ENCODE data around the gene YLPM1.
A peak's percentile ranks its signal among the peaks of the same experiment; 100 is the strongest.
"Not testable (repeated sequence)": the region's sequence is repeated elsewhere in the genome, so short reads cannot be mapped to it uniquely, and the experiment has no call there.

The YLPM1 gene, protein sequence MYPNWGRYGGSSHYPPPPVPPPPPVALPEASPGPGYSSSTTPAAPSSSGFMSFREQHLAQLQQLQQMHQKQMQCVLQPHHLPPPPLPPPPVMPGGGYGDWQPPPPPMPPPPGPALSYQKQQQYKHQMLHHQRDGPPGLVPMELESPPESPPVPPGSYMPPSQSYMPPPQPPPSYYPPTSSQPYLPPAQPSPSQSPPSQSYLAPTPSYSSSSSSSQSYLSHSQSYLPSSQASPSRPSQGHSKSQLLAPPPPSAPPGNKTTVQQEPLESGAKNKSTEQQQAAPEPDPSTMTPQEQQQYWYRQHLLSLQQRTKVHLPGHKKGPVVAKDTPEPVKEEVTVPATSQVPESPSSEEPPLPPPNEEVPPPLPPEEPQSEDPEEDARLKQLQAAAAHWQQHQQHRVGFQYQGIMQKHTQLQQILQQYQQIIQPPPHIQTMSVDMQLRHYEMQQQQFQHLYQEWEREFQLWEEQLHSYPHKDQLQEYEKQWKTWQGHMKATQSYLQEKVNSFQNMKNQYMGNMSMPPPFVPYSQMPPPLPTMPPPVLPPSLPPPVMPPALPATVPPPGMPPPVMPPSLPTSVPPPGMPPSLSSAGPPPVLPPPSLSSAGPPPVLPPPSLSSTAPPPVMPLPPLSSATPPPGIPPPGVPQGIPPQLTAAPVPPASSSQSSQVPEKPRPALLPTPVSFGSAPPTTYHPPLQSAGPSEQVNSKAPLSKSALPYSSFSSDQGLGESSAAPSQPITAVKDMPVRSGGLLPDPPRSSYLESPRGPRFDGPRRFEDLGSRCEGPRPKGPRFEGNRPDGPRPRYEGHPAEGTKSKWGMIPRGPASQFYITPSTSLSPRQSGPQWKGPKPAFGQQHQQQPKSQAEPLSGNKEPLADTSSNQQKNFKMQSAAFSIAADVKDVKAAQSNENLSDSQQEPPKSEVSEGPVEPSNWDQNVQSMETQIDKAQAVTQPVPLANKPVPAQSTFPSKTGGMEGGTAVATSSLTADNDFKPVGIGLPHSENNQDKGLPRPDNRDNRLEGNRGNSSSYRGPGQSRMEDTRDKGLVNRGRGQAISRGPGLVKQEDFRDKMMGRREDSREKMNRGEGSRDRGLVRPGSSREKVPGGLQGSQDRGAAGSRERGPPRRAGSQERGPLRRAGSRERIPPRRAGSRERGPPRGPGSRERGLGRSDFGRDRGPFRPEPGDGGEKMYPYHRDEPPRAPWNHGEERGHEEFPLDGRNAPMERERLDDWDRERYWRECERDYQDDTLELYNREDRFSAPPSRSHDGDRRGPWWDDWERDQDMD (N-terminal part only)

GRCh38 chr14:74762917-74763802, at the start of gene YLPM1:
Gene YLPM1, plus strand, starts transcription at chr14:74763316. Its CDS starts 174 bp downstream, at chr14:74763490.
- DNase-seq, result peak; percentile 98

DNA sequence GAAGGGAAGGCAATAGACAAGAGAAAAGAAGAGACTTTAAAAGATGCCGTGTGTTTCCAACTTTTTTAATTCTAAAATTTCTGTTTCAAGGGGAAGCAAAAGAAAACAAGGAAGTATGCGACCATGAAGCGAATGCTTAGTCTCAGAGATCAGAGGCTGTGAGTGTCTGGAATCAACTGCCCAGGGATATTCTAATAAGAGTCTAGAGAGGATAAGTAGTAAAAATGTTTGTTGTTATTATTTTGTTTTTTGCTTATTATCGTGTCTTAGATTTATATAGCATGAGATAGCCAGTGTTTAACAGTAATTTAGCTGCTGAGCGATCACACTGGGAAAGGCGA, 49.8 kb upstream of the YLPM1 start:
- DNase-seq, result no peak

- no peak for DNase-seq
Observed at GRCh38 chr14:74720526-74720925, 42.6 kb upstream of the YLPM1 start.

GRCh38 chr14:74723134-74723533, 40.0 kb upstream of the YLPM1 start:
- no peak for DNase-seq

- DNase-seq, result no peak
Observed at GRCh38 chr14:74732387-74732786, 30.7 kb upstream of the YLPM1 start.

- DNase-seq, result no peak
Observed at GRCh38 chr14:74733221-74733620, 29.9 kb upstream of the YLPM1 start.

DNA sequence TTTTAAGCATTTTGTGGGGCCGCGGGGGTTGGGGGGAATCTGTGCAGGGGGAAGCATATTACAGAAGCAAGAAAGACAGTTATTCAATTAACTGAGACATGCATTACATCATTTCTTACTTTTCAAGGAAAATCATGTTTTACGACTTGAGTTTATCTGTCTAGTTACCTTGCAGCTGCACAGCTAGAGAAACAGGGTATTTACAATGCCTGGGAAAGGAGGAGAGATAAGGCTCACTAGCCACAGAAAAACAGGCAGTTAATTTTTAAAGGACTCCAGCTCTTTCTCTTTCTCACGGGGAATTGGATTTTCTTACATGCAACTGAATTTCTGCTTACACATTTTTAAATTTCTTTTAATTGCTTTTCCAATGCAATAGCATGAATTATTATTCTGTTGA, 28.0 kb upstream of the YLPM1 start:
- no peak for DNase-seq

DNA sequence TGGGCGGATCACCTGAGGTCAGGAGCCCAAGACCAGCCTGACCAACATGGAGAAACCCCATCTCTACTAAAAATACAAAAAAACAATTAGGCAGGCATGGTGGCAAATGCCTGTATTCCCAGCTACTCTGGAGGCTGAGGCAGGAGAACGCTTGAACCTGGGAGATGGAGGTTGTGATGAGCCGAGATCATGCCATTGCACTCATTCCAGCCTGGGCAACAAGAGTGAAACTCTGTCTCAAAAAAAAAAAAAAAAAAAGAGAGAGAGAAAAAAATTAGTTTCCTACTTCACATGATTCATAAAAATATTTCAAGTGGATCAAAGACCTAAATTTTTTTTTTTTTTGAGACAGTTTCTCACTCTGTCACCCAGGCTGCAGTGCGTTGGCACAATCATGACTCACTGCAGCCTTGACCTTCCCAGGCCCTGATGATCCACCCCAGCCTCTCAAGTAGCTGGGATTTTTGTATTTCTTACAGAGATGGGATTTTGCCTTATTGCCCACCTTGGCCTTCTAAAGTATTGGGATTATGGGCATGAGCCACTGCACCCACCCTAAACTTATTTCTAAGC, 25.3 kb upstream of the YLPM1 start:
- no peak for DNase-seq

DNA sequence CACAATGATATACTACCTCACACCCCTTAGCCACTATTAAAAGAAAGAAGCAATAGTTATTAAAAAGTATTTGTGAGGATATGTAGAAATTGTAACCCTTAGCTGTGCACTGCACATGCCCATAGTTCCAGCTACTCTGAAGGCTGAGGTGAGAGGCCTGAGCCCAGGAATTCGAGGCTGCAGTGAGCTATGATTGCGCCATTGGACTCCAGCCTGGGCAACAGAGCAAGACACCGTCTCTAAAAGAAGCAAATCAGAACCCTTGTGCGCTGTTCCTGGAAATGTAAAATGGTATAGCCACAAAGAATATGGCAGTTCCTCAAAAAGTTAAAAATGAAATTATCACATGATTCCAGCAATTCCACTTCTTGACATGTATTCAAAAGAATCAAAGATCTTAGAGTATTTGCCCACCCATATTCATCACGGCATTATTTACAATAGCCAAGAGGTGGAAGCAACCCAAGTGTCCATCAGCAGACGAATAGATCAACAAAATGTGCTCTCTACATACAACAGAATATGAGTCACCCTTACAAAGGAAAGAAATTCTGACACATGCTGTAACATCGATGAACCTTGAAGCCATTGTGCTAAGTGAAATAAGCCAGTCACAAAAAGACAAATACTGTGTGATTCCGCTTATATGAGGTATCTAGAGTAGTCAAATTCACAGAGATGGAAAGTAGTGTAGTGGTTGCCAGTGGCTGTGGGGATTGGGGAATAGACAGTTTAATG, 23.7 kb upstream of the YLPM1 start:
- no peak for DNase-seq

GRCh38 chr14:74747237-74747636, 15.9 kb upstream of the YLPM1 start:
- no peak for DNase-seq

DNA sequence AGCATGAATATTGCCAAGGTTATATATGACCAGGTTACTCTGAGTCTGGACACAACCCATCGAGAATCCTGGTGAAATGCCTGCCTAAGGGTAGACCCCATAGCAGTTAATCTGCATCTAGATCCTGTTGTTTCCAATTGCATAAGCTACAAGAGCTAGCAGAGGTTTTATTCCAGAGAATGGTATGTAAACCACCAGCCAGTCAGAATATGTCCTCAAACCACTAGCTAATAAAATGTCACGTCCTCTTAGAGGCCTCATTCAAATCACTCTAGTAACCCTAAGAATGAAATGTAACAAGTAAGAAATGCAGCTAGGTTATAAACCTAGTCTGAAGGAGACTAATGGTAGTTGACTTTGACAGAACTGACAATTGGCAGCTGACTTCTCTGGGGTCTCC, 9.0 kb upstream of the YLPM1 start:
- DNase-seq, result no peak

DNA sequence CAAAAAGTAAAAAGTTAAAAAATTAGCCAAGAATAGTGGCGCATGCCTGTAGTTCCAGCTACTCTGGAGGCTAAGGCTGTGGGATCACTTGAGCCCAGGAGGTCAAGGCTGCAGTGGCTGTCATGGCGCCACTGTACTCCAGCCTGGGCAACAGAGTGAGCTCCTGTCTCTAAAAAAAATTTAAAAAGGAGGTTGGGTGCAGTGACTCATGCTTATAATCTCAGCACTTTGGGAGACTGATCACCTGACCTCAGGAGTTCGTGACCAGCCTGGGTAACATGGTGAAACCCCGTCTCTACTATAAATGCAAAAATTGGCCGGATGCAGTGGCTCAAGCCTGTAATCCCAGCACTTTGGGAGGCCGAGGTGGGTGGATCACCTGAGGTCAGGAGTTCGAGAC, 8.2 kb upstream of the YLPM1 start:
- DNase-seq, result no peak

DNA sequence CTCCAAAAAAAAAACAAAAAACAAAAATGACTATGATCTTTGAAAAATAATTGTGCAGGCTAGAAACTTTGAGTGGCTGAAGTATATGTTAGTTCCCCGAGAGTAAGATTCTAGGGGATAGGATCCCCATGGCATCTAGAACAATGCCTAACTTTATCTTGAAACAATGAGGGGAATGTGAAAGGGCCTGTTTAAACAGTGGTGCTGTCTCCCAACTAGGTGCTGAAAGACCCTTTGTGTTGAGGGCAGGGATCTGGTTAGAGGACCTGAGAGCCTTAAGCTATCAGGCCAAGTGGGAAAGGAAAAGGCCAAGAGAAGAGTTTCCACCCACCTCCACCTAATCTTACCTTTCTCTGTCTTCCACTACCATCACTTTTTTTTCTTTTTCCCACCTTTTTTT, 6.8 kb upstream of the YLPM1 start:
- DNase-seq, result no peak

GRCh38 chr14:74758505-74758904, 4.6 kb upstream of the YLPM1 start:
- DNase-seq, result not testable (repeated sequence)

DNA sequence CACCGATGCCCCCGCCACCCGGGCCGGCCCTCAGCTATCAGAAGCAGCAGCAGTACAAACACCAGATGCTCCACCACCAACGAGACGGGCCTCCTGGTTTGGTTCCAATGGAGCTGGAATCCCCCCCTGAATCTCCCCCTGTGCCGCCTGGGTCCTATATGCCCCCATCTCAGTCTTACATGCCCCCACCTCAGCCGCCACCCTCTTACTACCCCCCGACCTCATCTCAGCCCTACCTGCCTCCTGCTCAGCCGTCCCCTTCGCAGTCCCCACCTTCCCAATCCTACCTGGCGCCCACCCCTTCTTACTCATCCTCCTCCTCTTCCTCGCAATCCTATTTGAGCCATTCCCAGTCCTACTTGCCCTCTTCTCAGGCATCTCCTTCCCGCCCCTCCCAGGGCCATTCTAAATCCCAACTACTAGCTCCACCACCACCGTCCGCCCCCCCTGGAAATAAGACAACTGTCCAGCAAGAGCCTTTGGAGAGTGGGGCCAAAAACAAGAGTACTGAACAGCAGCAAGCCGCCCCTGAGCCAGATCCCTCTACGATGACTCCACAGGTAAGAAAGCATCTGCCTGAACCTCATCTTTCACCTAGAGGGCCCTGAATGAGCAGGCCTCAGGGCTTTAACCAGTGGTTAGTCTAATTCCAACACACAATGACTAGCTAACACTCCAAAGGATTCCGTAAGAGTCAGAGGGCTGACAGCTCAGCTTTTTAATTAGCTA, 851 bp downstream of the YLPM1 start:
- DNase-seq, result no peak

GRCh38 chr14:74765721-74766120, 2.6 kb downstream of the YLPM1 start:
- DNase-seq, result no peak

DNA sequence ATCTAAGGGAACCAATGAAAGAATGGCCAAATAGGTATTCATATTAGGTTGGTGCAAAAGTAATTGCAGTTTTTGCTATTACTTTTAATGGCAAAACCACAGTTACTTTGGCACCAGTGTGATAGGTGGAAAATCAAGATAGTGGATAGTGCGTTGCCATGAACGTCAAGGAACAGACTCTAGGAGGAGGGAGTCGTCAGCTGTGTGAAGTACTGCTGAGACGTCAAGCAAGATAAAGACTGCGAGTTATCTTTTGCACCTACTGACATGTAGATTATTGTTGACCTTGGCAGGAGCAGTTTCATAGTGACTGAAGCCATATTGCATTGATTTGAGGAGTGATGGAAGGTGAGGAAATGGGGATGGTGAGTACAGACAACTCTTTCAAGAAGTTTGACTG, 8.3 kb downstream of the YLPM1 start:
- DNase-seq, result no peak

DNA sequence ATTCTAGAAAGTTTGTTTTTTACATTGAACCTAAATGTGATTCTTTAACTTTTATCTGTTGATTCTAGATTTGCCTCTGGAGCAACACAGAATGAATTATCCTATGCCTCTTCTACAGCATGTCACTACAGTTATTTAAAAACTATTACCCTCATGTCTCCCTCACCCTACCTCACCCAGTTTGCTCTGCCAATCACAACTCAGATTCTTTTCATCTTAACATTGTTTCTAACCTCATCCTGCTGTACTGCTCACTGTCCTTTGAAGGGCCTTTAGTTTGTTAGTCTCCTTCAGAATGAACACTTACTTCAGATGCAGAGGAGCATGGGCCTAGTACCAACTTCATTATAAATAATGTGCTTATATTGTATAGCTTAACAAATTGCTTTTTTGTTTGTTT, 21.5 kb downstream of the YLPM1 start:
- DNase-seq, result no peak

DNA sequence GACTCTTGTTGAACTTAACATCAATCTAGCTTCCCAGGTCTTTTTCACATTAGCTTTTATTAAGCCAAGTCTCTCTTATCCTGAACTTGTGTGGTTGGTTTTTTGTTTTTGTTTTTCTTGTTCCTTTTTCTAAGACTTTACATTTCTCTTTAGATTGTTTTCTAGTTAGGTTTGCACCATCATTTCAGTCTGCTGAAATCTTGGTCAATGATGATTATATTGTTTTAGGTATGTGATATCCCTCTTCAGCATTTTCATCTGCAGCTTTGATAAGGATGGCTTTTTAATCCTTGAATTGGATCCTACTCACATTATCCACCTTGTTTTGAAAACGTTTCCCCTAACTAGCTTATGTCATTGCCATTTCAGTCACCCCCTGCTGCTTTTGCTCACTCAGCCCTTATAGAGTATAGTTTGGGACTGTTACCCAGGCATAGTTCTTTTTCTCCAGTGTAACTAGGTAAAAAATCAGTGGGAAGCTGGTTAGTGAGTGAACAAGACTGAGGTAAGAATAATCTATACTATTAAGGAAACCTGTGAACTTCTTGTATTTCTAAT, 22.0 kb downstream of the YLPM1 start:
- DNase-seq, result no peak

GRCh38 chr14:74786796-74787315, 23.7 kb downstream of the YLPM1 start:
- DNase-seq, result no peak

Measured in NCI-H748 treated with DMSO at 0.1 percent for 48 hours (cell line).